ENCODE data around the gene YARS1. TPM values are rescaled to one million over a fixed set of nuclear protein-coding genes. Genes with fewer than 3 reads are reported as not detected.

Gene YARS1
- total and polyA plus RNA-seq, 4 donors: 31.6 to 94.0 (median 52.6) TPM

- Histone ChIP-seq H3K27me3 (ENCODE audit: control insufficient read depth in 4 of 4, insufficient read depth in 4 of 4, low read length in 3 of 4) (no peaks in the 10 kb centered on the region), H3K9me3 (ENCODE audit: control insufficient read depth in 4 of 4, low read length in 3 of 4) (no peaks in the 10 kb centered on the region), H3K4me1 (ENCODE audit: control insufficient read depth in 4 of 4, insufficient read depth in 4 of 4, low read length in 3 of 4) (peaks cover 2 to 14% (median 9%) of the 10 kb centered on the region in 4 donors), H3K27ac (ENCODE audit: low read depth in 1 of 2, low read length in 2 of 2) (no peak overlapping the region), H3K4me3 (ENCODE audit: low read depth in 1 of 3, low read length in 3 of 3) (no peak overlapping the region), H3K36me3 (ENCODE audit: control insufficient read depth in 4 of 4, insufficient read depth in 3 of 4, low read depth in 1 of 4, low read length in 3 of 4) (no peaks in the 10 kb centered on the region), H3K9ac (ENCODE audit: low read depth in 1 of 2, low read length in 2 of 2) (no peak overlapping the region)
- TF ChIP-seq ZBTB33 (IDR thresholded peaks at IDR 0.05) (no peak), FOXA2 (IDR thresholded peaks at IDR 0.05) (no peak), SP1 (IDR thresholded peaks at IDR 0.05) (no peak), MAX (IDR thresholded peaks at IDR 0.05) (no peak), JUND (IDR thresholded peaks at IDR 0.05) (no peak), YY1 (IDR thresholded peaks at IDR 0.05) (no peak), CTCF (IDR thresholded peaks at IDR 0.05; ENCODE audit: low read depth, low read length, missing input control) (no peak), REST (IDR thresholded peaks at IDR 0.05) (no peak), EGR1 (IDR thresholded peaks at IDR 0.05; ENCODE audit: low read depth in 2 of 2) (no peak), RAD21 (IDR thresholded peaks at IDR 0.05) (no peak), NR2F2 (IDR thresholded peaks at IDR 0.05) (no peak), HNF4G (IDR thresholded peaks at IDR 0.05) (no peak)
- no peak for DNase-seq (ENCODE audit: low spot score)
- 86% methylated on average over 3 of the region's 3 CpGs for WGBS
Observed at GRCh38 chr1:32749771-32750170, 67.4 kb downstream of the YARS1 start.

GRCh38 chr1:32749332-32749731, 67.8 kb downstream of the YARS1 start:
- Histone ChIP-seq H3K9ac (ENCODE audit: low read depth in 1 of 2, low read length in 2 of 2) (no peak overlapping the region), H3K36me3 (ENCODE audit: control insufficient read depth in 4 of 4, insufficient read depth in 3 of 4, low read depth in 1 of 4, low read length in 3 of 4) (no peaks in the 10 kb centered on the region), H3K9me3 (ENCODE audit: control insufficient read depth in 4 of 4, low read length in 3 of 4) (no peaks in the 10 kb centered on the region), H3K4me1 (ENCODE audit: control insufficient read depth in 4 of 4, insufficient read depth in 4 of 4, low read length in 3 of 4) (peaks cover 2 to 11% (median 8%) of the 10 kb centered on the region in 4 donors), H3K27me3 (ENCODE audit: control insufficient read depth in 4 of 4, insufficient read depth in 4 of 4, low read length in 3 of 4) (no peaks in the 10 kb centered on the region), H3K4me3 (ENCODE audit: low read depth in 1 of 3, low read length in 3 of 3) (no peak overlapping the region), H3K27ac (ENCODE audit: low read depth in 1 of 2, low read length in 2 of 2) (no peak overlapping the region)
- 94% methylated on average over 4 of the region's 4 CpGs for WGBS
- TF ChIP-seq ZBTB33 (IDR thresholded peaks at IDR 0.05) (no peak), GABPA (IDR thresholded peaks at IDR 0.05 in 1 of 2, conservative IDR thresholded peaks at IDR 0.05 in 1 of 2) (no peak)
- DNase-seq (ENCODE audit: low spot score): no peak

Measured in liver (tissue), 9 donors.